IPS-20b (cell line): ENCODE data around the gene HORMAD2.
A peak's percentile ranks its signal among the peaks of the same experiment; 100 is the strongest.

Experiments
- H3K27ac ChIP-seq: one replicate; pipeline ENCODE4 v1.5.1; 2013; ENCODE audit warnings: low read length
- H3K27me3 ChIP-seq: 2 replicates; pipeline ENCODE4 v1.6.1; 2013; ENCODE audit warnings: mild to moderate bottlenecking, low read length, inconsistent platforms; ENCODE audit not compliant: insufficient read depth
- H3K36me3 ChIP-seq: 2 replicates; pipeline ENCODE4 v1.6.1; 2013; ENCODE audit warnings: low read depth, mild to moderate bottlenecking, inconsistent platforms, low read length, moderate library complexity; ENCODE audit not compliant: insufficient read depth
- H3K4me1 ChIP-seq: 2 replicates; pipeline ENCODE4 v1.6.1; 2013; ENCODE audit warnings: mild to moderate bottlenecking, control low read depth, inconsistent platforms, low read length, moderate library complexity; ENCODE audit not compliant: insufficient read depth
- H3K4me3 ChIP-seq: 2 replicates; pipeline ENCODE4 v1.5.1; 2013; ENCODE audit warnings: mild to moderate bottlenecking, low read length, inconsistent platforms
- H3K9ac ChIP-seq: 2 replicates; pipeline ENCODE4 v1.6.1; 2013; ENCODE audit warnings: low read depth, mild to moderate bottlenecking, inconsistent platforms, low read length, moderate library complexity
- H3K9me3 ChIP-seq: 2 replicates; pipeline ENCODE4 v1.6.1; 2013; ENCODE audit warnings: mild to moderate bottlenecking, low read depth, low read length, inconsistent platforms; ENCODE audit not compliant: insufficient read depth

HORMAD2 gene, protein sequence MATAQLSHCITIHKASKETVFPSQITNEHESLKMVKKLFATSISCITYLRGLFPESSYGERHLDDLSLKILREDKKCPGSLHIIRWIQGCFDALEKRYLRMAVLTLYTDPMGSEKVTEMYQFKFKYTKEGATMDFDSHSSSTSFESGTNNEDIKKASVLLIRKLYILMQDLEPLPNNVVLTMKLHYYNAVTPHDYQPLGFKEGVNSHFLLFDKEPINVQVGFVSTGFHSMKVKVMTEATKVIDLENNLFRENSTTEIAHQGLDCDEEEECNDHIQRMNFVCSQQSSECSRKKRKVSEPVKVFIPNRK

DNA sequence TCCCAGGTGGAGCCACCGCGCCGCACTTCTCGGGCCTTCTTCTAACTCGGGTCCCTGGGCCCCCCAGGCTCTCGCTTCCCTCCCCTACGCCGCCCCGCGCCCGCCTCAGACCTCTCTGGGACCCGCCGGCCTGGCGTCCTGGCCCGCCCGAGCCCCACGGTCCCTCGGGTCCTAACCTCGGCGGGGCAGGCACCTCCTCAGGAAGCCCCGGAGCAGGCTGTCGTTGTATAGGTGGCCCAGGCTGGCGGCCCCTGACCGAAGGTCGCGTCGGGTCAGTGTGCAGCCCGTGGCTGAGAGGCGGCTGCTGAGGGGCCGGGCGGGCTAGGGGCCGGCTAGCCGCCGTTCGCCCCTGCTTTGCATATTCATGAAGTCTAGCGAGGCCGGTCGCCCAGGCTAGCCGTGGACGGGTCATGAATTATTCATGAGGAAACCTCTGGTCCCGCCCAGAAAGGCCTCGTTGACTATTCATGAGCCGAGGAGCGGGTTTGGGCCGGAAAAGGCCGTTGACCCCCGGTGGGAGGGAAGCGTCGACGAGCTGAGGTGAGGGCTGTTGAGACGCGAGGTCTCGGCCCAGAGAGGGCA lies at the start of gene HORMAD2:
HORMAD2 (plus strand) TSS at position 513 of the 582 bp plus-strand sequence. CDS start 13,489 bp downstream, outside the sequence.
- Histone ChIP-seq H3K4me1 (0 out of 2 replicates have a peak, but pooled peaks cover 5% of the 10 kb centered on the region), H3K27me3 (peaks cover 9% of the 10 kb centered on the region; the same call in 1 of the 2 replicates), H3K36me3 (no peaks in the 10 kb centered on the region), H3K9ac (peak within 1 kb of the TSS; percentile 29; the same call in 1 of the 2 replicates), H3K9me3 (no peaks in the 10 kb centered on the region), H3K4me3 (peak within 1 kb of the TSS; percentile 57; the same call in 1 of the 2 replicates), H3K27ac (no peak within 1 kb of the TSS)

DNA sequence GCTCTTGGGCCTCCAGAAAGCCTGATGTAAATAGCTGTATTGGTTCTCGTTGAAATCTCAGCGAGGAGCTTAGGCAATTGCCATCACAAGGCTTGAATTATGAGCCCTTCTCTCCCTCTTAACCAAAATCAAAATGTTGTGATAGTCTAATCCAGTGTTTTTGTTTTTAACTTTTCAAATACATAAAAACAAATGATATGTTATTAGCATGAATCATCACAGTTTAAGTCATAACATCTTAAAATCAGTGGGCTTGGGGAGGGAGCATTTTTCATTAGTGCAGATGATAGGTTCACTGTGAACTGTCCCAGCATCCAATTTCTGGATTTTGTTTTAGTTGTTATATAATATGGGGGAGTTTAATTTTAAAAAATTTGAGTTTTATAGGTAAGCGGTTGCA lies 48.9 kb upstream of the HORMAD2 start:
- Histone ChIP-seq H3K36me3 (peaks cover 28% of the 10 kb centered on the region), H3K4me1 (peaks cover 3% of the 10 kb centered on the region; the same call in 1 of the 2 replicates), H3K9ac (no peak overlapping the region), H3K4me3 (no peak overlapping the region), H3K27ac (no peak overlapping the region), H3K27me3 (no peaks in the 10 kb centered on the region), H3K9me3 (no peaks in the 10 kb centered on the region)

DNA sequence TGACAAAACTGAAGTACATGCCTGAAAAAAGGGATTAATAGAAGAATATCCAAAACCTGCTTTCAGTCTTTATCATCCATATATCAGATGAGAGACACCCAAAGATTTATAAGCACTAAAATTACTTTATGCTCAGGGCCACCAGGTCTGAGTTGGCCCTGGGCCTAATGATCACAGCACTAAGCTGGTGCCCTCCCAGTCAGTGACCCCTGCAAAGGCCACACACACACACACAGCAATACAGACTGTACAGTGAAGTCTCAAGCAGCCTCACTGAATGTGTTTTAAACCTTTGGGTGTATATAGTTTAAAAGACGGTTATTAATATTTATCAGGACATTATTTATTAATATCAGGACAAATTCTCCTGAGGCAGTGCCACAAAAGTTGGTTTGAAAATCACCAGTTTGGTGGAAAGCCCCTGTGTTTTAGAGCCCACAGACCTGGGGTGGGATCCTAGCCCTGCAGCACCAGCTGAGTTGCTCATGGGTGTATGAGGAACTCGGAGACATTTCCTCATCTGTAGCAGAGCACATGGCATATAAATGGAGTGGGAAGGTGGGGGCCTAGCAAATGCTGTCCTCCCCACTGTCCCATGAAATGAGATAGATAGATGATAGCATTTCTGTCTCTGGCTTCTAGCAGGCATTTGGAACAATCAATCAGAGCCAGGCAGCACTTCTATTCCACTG lies 48.4 kb upstream of the HORMAD2 start:
- H3K27me3 ChIP-seq, result no peaks in the 10 kb centered on the region
- no peak overlapping the region for H3K9ac ChIP-seq
- H3K36me3 ChIP-seq, result peaks cover 22% of the 10 kb centered on the region
- no peak overlapping the region for H3K4me3 ChIP-seq
- peaks cover 3% of the 10 kb centered on the region; the same call in 1 of the 2 replicates for H3K4me1 ChIP-seq
- H3K9me3 ChIP-seq, result no peaks in the 10 kb centered on the region
- H3K27ac ChIP-seq, result no peak overlapping the region

DNA sequence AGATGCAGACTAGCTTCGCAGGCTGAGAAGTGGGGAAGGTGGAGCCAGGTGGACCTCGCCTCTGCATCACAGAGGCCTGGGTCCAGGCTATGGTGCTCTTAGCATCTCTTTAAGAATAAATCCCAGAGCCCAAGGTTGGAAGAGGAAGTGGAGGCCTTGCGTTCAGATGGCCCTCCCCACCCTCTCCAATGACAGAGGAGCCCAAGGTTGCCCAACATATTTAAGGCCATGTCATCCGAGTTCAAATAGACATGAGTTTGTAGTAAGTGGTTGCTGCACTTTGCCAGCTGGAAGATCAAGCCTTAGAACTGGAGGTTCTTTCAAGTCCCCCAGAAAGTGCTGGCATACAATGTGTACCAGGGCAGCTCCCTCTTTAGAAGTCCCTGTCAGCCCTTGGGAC lies 47.1 kb upstream of the HORMAD2 start:
- Histone ChIP-seq H3K9ac (no peak overlapping the region), H3K27ac (no peak overlapping the region), H3K4me3 (no peak overlapping the region), H3K27me3 (no peaks in the 10 kb centered on the region), H3K9me3 (no peaks in the 10 kb centered on the region), H3K36me3 (peaks cover 11% of the 10 kb centered on the region), H3K4me1 (peaks cover 3% of the 10 kb centered on the region; the same call in 1 of the 2 replicates)

DNA sequence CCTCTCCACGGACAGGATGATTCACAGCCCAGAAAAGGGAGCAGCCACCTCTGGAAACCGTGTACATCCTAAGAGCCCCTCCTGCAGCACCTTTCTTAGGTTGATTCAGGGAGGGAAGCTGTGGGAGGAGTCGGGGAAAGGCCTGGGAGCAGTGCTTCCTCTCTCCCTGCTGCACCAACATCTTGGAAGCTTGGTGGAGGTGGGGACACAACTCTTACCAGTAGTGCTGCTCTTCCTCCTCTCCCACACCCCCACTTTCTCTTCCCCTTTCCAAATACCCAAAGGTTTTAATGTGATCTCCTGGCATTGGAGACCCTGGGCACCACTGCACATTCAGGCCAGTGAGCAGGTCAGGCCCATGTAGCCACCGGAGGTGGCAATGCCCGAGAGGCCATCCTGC lies 46.4 kb upstream of the HORMAD2 start:
- Histone ChIP-seq H3K36me3 (peaks cover 3% of the 10 kb centered on the region; the same call in 1 of the 2 replicates), H3K4me1 (peaks cover 3% of the 10 kb centered on the region), H3K4me3 (no peak overlapping the region), H3K9ac (no peak overlapping the region), H3K27ac (no peak overlapping the region), H3K9me3 (no peaks in the 10 kb centered on the region), H3K27me3 (no peaks in the 10 kb centered on the region)

DNA sequence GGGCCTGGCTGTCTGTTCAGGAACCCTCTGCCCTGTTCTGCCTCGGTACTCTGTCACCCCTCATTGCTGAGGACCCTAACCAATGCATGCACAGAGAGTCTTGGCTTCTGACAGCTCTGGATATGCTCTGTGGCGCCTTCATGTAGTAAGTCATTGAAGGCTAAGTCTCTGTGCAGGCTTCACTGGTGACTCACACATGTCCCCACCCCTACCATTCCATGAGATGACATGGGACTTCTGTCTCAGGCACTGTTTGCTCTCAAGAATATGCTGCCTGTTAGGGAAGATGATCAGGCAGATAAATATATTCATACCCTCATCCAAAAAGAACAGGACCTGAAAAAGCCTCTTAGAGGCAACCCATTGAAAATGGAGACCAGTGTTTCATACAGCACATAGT lies 43.6 kb upstream of the HORMAD2 start:
- Histone ChIP-seq H3K9me3 (no peaks in the 10 kb centered on the region), H3K27ac (no peak overlapping the region), H3K36me3 (no peaks in the 10 kb centered on the region), H3K9ac (no peak overlapping the region), H3K27me3 (no peaks in the 10 kb centered on the region), H3K4me1 (peaks cover 3% of the 10 kb centered on the region), H3K4me3 (no peak overlapping the region)

DNA sequence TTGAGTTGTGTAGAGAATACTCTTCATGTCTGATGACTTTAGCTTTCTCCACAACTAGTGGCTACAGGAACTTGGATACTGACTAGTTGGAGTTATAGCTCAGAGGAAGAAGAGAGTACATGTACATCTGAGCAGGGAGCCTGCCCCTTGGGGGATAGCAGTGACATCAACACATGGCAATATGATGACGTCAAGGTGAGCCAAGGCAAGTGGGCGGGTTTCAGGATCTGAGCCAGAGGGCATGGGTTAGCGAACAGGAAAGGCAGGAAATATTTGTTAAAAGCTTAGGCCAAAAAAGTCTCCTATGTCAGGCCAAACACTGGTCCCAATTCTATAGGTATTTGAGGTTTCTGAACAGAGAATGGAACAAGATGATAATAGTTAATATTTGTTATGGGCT lies 42.0 kb upstream of the HORMAD2 start:
- Histone ChIP-seq H3K9ac (no peak overlapping the region), H3K27me3 (no peaks in the 10 kb centered on the region), H3K36me3 (no peaks in the 10 kb centered on the region), H3K27ac (no peak overlapping the region), H3K9me3 (no peaks in the 10 kb centered on the region), H3K4me1 (peaks cover 3% of the 10 kb centered on the region), H3K4me3 (no peak overlapping the region)

DNA sequence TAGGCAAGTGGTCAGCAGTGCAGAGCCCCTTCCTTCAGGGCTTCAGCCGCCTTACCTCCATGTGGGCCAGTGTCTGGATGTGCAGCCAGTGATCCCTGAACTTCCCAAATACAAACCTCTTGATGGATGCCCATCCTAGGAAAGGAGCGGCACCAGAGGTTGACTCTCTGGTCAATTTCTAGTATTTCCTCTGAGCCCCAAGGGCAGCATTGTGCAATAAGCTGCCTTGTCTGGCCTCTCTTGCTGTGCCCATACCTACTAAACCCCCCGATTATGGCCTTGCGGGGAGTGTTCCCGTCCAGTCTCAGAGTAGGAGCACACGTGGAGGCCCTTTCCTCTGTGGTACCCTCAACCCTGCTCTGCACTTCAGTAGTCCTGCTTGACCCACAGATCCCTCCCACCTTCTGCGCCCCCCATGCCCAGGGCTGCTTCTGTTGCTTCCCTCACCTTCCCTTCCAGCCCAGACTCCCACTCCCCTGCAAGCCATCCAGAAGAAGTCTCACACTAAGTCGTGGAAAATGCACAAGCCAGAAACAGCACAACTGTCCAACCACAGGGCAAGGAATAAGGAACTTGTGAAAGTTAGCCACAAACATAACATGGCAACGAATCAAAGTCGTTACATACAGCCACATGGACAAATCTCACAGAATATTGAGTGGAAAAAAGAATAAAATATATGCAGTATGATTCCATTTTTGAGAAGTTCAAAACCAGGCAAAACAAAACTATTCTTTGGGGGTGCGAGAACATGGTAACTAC lies 39.6 kb upstream of the HORMAD2 start:
- no peak overlapping the region for H3K27ac ChIP-seq
- H3K27me3 ChIP-seq, result no peaks in the 10 kb centered on the region
- no peaks in the 10 kb centered on the region for H3K36me3 ChIP-seq
- no peaks in the 10 kb centered on the region for H3K9me3 ChIP-seq
- no peak overlapping the region for H3K4me3 ChIP-seq
- no peaks in the 10 kb centered on the region; the same call in 1 of the 2 replicates for H3K4me1 ChIP-seq
- H3K9ac ChIP-seq, result no peak overlapping the region

DNA sequence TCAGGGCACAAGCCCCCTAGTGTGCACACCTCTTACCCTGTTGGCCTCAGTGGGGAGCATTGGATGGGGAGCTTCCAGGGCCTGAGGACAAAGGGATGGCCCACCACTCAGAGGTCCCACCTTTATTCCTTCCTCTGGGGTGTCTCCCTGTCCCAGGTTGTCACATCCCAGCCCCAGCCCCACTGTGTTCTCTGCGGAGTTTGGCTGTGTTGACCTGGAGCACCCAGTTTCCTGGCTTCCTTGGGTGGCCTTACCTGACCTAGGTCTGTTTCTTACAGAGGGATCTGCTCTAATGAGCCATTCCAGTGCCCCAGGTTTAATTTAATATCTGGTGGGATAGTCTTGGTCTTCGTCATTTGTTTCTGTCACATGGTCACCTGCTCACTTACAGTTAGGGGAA lies 38.8 kb upstream of the HORMAD2 start:
- Histone ChIP-seq H3K27me3 (no peaks in the 10 kb centered on the region), H3K4me3 (no peak overlapping the region), H3K9ac (no peak overlapping the region)

DNA sequence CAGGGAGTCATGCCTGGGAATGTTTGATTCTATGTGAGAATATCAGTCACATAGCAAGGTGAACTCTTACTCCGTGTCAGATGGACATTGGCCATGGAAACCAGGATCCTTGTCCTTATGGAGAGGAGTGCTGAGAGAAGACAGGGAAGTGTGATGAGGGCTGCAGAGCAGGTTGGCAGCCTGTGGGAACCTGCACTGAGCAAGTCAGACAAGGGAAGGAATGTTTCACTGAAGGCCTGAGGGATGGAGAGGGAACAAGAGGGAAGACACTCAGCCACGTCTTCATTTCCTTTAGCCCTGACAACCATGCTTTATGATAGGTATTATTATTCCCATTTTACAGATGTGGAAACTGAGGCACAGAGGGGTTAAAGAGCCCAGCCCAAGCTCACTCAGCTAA lies 38.4 kb upstream of the HORMAD2 start:
- H3K9me3 ChIP-seq, result no peaks in the 10 kb centered on the region
- no peaks in the 10 kb centered on the region; the same call in 1 of the 2 replicates for H3K4me1 ChIP-seq
- H3K27me3 ChIP-seq, result no peaks in the 10 kb centered on the region
- no peak overlapping the region for H3K4me3 ChIP-seq
- no peak overlapping the region for H3K9ac ChIP-seq
- no peaks in the 10 kb centered on the region for H3K36me3 ChIP-seq
- no peak overlapping the region for H3K27ac ChIP-seq

More for the DNA sequence above, 38.8 kb upstream of the HORMAD2 start:
- Histone ChIP-seq H3K36me3 (no peaks in the 10 kb centered on the region), H3K27ac (no peak overlapping the region), H3K9me3 (no peaks in the 10 kb centered on the region), H3K4me1 (no peaks in the 10 kb centered on the region; the same call in 1 of the 2 replicates)

DNA sequence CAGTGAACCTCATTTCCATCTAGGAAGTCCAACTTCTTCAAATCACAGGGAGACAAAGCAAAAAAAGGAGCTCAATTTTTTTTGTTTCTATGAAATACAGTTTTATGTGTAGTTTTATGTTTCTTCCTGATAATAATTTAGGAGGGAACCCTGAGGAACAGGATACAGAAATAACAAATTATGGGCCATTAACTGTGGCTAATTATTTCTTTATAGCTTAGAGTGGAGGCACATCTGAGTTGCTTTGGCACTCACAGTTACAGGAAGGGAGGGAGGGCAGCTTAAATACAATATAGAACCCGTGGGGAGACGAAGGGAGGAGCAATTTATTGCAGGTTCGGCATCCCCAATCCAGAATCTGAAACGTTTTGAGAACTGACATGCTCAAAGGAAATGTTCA lies 37.1 kb upstream of the HORMAD2 start:
- H3K9me3 ChIP-seq, result no peaks in the 10 kb centered on the region
- no peaks in the 10 kb centered on the region for H3K27me3 ChIP-seq
- H3K9ac ChIP-seq, result no peak overlapping the region
- no peaks in the 10 kb centered on the region; the same call in 1 of the 2 replicates for H3K4me1 ChIP-seq
- no peak overlapping the region for H3K4me3 ChIP-seq
- H3K36me3 ChIP-seq, result no peaks in the 10 kb centered on the region
- no peak overlapping the region for H3K27ac ChIP-seq
